K562 (cell line): ENCODE data around the gene ESAM. TPM values are rescaled to one million over a fixed set of nuclear protein-coding genes. Genes with fewer than 3 reads are reported as not detected.
A peak's percentile ranks its signal among the peaks of the same experiment; 100 is the strongest.

Experiments used
- CTCF ChIP-seq, 3 experiments: IDR thresholded peaks in 2 of 3; conservative IDR thresholded peaks in 1 of 3; 2 replicates each; pipeline ENCODE4 v1.5.1; 2011 to 2012; ENCODE audit warnings: low read length in 3 of 3, mild to moderate bottlenecking in 3 of 3, control low read depth in 2 of 3, improper control_type of control experiment in 1 of 3, inconsistent platforms in 1 of 3, low read depth in 1 of 3, mixed read lengths in 1 of 3, moderate library complexity in 1 of 3; ENCODE audit not compliant: insufficient read depth in 2 of 3
- E2F1 ChIP-seq: sonication (generic); formaldehyde crosslinking; IDR thresholded peaks from 2 replicates; pipeline ENCODE4 v1.8.1; 2023; ENCODE audit warnings: mild to moderate bottlenecking, missing genetic modification reagents, moderate library complexity
- FOSL1 ChIP-seq: fragments of 200-800 bp; sonication (Bioruptor generic); conservative IDR thresholded peaks from 2 replicates; pipeline ENCODE4 v1.6.1; 2016; ENCODE audit warnings: missing genetic modification characterization, missing compliant biosample characterization
- NCOA6 ChIP-seq: fragments of 450-650 bp; IDR thresholded peaks from 2 replicates; pipeline ENCODE4 v1.6.1; 2017; ENCODE audit warnings: mild to moderate bottlenecking
- NRF1 ChIP-seq, 2 experiments: fragments of 450-650 bp; IDR thresholded peaks in 1 of 2; conservative IDR thresholded peaks in 1 of 2; 2 replicates each; pipeline ENCODE4 v1.6.1; 2014; ENCODE audit warnings: mild to moderate bottlenecking in 2 of 2
- PHF8 ChIP-seq: fragments of 200-600 bp; sonication (generic); IDR thresholded peaks from 2 replicates; pipeline ENCODE4 v1.6.1; 2012; ENCODE audit warnings: mixed run types, mild to moderate bottlenecking, inconsistent platforms, low read length, moderate library complexity, borderline replicate concordance
- PREB ChIP-seq: sonication (generic); formaldehyde crosslinking; IDR thresholded peaks from 2 replicates; pipeline ENCODE4 v1.8.1; 2023; ENCODE audit warnings: mild to moderate bottlenecking, missing genetic modification reagents
- RB1 ChIP-seq: fragments of 450-650 bp; IDR thresholded peaks from 2 replicates; pipeline ENCODE4 v1.6.1; 2017; ENCODE audit warnings: low read depth, mild to moderate bottlenecking
- SNIP1 ChIP-seq: fragments of 450-650 bp; IDR thresholded peaks from 2 replicates; pipeline ENCODE4 v1.7.1; 2017; ENCODE audit warnings: low read depth, mild to moderate bottlenecking
- TCF3 ChIP-seq: sonication (generic); formaldehyde crosslinking; IDR thresholded peaks from 2 replicates; pipeline ENCODE4 v1.4.0; 2020; ENCODE audit warnings: mild to moderate bottlenecking, missing genetic modification reagents
- YY1 ChIP-seq, 3 experiments: IDR thresholded peaks; 2 replicates each; pipeline ENCODE4 v1.6.1; 2011; ENCODE audit warnings: low read length in 2 of 3, mild to moderate bottlenecking in 2 of 3, moderate library complexity in 2 of 3, borderline replicate concordance in 1 of 3, control low read depth in 1 of 3, low read depth in 1 of 3; ENCODE audit not compliant: insufficient read depth in 3 of 3, insufficient replicate concordance in 2 of 3, control insufficient read depth in 1 of 3, insufficient read length in 1 of 3; ENCODE audit errors: extremely low read depth in 1 of 3
- ZBTB49 ChIP-seq: sonication (generic); formaldehyde crosslinking; IDR thresholded peaks from 2 replicates; pipeline ENCODE4 v1.8.0; 2022; ENCODE audit warnings: missing genetic modification reagents, mild to moderate bottlenecking, borderline replicate concordance
- ZFP36 ChIP-seq: fragments of 150-350 bp; IDR thresholded peaks from 2 replicates; pipeline ENCODE4 v1.6.1; 2018; ENCODE audit warnings: low read length, low read depth; ENCODE audit not compliant: partially characterized antibody
- ZNF655 ChIP-seq: fragments of 250-450 bp; sonication (Bioruptor Pico); IDR thresholded peaks from 2 replicates; pipeline ENCODE4 v1.5.0; 2021
- polyA plus RNA-seq, 8 experiments: library from polyadenylated mRNA; depleted of rRNA in 4 of 8; stranded (reverse) in 5 of 8; unstranded in 3 of 8; fragments of >200 nt; fragmentation: Nextera tagmentation in 2 of 8; fragmentation: Illumina TruSeq in 1 of 8; extraction: Ambion mirVana in 2 of 8; extraction: Trizol in 1 of 8; gene quantifications; 2 replicates each; pipeline versions ENCODE4 v1.2.1 to v1.2.3, GENCODE V29; 2011 to 2014; ENCODE audit warnings: inconsistent platforms in 1 of 8, missing spikeins in 1 of 8
- total RNA-seq, 7 experiments: library from RNA; depleted of rRNA in 6 of 7; stranded (reverse); fragments of >200 nt in 6 of 7; fragmentation: Illumina TruSeq in 2 of 7; extraction: Trizol in 2 of 7; gene quantifications; 2 replicates each; pipeline versions ENCODE4 v1.2.1 to v1.2.3, GENCODE V29; 2011 to 2021; ENCODE audit warnings: low replicate concordance in 1 of 7

The ESAM gene
- total and polyA plus RNA-seq, 9 of the 15 experiments (the other 6 are each of a cell fraction or from before 2014, with no cell fraction given), result 0.06 to 1.5 (median 0.22) TPM

GRCh38 chr11:124762624-124763155 is 600 bp upstream of the ESAM start (continued):
- TF ChIP-seq E2F1 (CRISPR knock-in tag), result 0 out of 2 replicates have a peak, but pooled peaks have one; percentile 20
- TF ChIP-seq FOSL1 (tag), result peak; percentile 35; the same call in 1 of the 2 replicates
- TF ChIP-seq NRF1 (conservative IDR thresholded peaks at IDR 0.05 in 1 of 2, IDR thresholded peaks at IDR 0.05 in 1 of 2), result peak in 1 of 2 experiments; percentile 21; a peak in 1 of 4 replicates
- no peak for TF ChIP-seq ZBTB49 (CRISPR knock-in tag)
- no peak for TF ChIP-seq SNIP1
- peak; percentile 41 for TF ChIP-seq RB1
- TF ChIP-seq PHF8, result peak; percentile 28; the same call in 1 of the 2 replicates
- no peak for TF ChIP-seq YY1 (IDR thresholded peaks at IDR 0.05; ENCODE audit: borderline replicate concordance in 1 of 3, control insufficient read depth in 1 of 3, extremely low read depth in 1 of 3, insufficient read depth in 3 of 3, insufficient read length in 1 of 3, insufficient replicate concordance in 2 of 3, low read depth in 1 of 3, low read length in 2 of 3)
- TF ChIP-seq NCOA6, result 0 out of 2 replicates have a peak, but pooled peaks have one; percentile 16
- TF ChIP-seq ZFP36, result peak; percentile 89
- TF ChIP-seq PREB (CRISPR knock-in tag), result 0 out of 2 replicates have a peak, but pooled peaks have one; percentile 74
- peak in 2 of 3 experiments; percentile 28 to 33; a peak in 3 of 6 replicates for TF ChIP-seq CTCF (IDR thresholded peaks at IDR 0.05 in 2 of 3, conservative IDR thresholded peaks at IDR 0.05 in 1 of 3; ENCODE audit: insufficient read depth in 2 of 3, low read depth in 1 of 3, low read length in 3 of 3)
- TF ChIP-seq ZNF655 (CRISPR knock-in tag), result no peak
- TF ChIP-seq TCF3 (CRISPR knock-in tag), result 0 out of 2 replicates have a peak, but pooled peaks have one; percentile 21
